ENCODE data around the gene KLHL40.

Gene KLHL40

DNA sequence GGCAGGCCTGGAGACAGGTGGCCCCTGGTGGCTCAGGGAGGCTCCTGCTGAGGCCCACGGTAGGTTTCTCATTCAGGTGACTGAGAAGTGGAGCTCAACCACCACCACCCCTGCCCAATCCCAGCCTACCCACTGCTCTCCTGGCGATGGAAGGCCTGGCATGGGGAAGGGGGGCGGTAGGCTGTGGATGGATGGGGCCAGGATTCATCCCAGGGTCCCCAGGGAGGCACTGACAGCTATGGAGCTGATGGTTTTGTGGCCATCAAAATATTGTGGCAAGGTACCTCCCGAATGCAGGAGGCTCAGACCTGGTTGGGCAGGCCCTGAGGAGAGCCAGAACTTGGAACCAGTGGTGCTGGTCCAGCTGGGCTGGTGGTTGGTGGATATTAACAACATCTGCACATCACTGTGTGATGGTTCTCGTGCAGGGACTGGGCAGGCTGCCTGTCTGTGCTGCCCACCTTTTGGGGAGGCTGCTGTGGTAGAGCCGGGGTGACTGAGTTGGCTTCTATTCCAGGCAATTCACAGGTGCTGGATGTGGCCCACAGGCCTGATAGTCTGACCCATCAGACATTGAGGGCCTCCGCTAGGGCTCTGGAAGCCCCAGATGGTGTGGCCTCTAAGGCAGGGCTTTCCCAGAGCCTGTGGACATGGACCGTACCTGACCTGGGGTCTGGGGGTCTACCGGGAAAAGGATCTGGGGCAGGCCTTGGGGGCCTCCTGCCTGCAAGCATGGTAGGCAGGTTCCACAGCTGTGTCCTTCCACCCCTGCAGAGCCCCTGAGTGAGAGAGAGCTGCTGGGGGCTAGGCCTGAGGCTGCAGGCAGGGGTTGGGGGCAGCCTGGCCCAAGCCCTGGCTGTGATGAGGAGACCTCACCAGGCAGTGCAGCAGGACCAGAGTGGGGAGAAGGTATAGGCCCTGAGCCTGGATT is 28.4 kb upstream of the KLHL40 start:
- TF ChIP-seq, protein P1, sequence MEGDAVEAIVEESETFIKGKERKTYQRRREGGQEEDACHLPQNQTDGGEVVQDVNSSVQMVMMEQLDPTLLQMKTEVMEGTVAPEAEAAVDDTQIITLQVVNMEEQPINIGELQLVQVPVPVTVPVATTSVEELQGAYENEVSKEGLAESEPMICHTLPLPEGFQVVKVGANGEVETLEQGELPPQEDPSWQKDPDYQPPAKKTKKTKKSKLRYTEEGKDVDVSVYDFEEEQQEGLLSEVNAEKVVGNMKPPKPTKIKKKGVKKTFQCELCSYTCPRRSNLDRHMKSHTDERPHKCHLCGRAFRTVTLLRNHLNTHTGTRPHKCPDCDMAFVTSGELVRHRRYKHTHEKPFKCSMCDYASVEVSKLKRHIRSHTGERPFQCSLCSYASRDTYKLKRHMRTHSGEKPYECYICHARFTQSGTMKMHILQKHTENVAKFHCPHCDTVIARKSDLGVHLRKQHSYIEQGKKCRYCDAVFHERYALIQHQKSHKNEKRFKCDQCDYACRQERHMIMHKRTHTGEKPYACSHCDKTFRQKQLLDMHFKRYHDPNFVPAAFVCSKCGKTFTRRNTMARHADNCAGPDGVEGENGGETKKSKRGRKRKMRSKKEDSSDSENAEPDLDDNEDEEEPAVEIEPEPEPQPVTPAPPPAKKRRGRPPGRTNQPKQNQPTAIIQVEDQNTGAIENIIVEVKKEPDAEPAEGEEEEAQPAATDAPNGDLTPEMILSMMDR (conservative IDR thresholded peaks at IDR 0.05; ENCODE audit: low read depth): no peak
- CTCF ChIA-PET: no interaction called here
- no peak for DNase-seq (ENCODE audit: low spot score)
- POLR2A ChIA-PET (ENCODE audit: low non-redundant PET): no interaction called here
- peak overlapping the region; percentile 86 for H3K27ac ChIP-seq

- TF ChIP-seq, protein P1 (conservative IDR thresholded peaks at IDR 0.05; ENCODE audit: low read depth): no peak
- H3K27ac ChIP-seq: peak overlapping the region; percentile 86
- no peak for DNase-seq (ENCODE audit: low spot score)
- CTCF ChIA-PET: no interaction called here
- POLR2A ChIA-PET (ENCODE audit: low non-redundant PET): no interaction called here
These were observed 27.7 kb upstream of the KLHL40 start for GRCh38 chr3:42657675-42658074.

- ChIA-PET POLR2A (ENCODE audit: low non-redundant PET) (no interaction called here), CTCF (no interaction called here)
These were observed 27.1 kb upstream of the KLHL40 start for GRCh38 chr3:42658091-42658770.

DNA sequence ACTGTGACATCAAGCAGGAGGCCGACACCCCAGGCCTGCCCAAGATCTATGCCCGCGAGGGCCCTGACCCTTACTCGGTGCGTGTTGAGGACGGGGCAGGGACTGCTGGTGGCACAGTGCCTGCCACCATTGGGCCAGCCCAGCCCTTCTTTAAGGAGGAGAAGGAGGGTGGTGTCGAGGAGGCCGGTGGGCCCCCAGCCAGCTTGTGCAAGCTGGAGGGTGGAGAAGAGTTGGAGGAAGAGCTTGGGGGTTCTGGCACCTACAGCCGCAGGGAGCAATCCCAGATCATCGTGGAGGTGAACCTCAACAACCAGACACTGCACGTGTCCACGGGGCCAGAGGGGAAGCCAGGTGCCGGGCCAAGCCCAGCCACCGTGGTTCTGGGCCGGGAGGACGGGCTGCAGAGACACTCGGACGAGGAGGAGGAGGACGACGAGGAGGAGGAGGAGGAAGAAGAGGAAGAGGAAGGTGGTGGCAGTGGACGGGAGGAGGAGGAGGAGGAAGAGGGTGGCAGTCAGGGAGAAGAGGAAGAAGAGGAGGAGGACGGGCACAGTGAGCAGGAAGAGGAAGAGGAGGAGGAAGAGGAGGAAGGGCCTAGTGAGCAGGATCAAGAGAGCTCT is 26.5 kb upstream of the KLHL40 start:
- TF ChIP-seq, protein P1 (conservative IDR thresholded peaks at IDR 0.05; ENCODE audit: low read depth): no peak
- ChIA-PET POLR2A (ENCODE audit: low non-redundant PET) (no interaction called here), CTCF (interaction anchor here (0.6 kb wide), 1 partner anchor 28 kb away, joined by 3 read pairs; no protein-coding TSS in a partner anchor)
- H3K27ac ChIP-seq: peak overlapping the region; percentile 86
- DNase-seq (ENCODE audit: low spot score): no peak

More at GRCh38 chr3:42658091-42658770, 27.1 kb upstream of the KLHL40 start:
- no peak for DNase-seq (ENCODE audit: low spot score)
- H3K27ac ChIP-seq: peak overlapping the region; percentile 86
- TF ChIP-seq, protein P1 (conservative IDR thresholded peaks at IDR 0.05; ENCODE audit: low read depth): no peak

DNA sequence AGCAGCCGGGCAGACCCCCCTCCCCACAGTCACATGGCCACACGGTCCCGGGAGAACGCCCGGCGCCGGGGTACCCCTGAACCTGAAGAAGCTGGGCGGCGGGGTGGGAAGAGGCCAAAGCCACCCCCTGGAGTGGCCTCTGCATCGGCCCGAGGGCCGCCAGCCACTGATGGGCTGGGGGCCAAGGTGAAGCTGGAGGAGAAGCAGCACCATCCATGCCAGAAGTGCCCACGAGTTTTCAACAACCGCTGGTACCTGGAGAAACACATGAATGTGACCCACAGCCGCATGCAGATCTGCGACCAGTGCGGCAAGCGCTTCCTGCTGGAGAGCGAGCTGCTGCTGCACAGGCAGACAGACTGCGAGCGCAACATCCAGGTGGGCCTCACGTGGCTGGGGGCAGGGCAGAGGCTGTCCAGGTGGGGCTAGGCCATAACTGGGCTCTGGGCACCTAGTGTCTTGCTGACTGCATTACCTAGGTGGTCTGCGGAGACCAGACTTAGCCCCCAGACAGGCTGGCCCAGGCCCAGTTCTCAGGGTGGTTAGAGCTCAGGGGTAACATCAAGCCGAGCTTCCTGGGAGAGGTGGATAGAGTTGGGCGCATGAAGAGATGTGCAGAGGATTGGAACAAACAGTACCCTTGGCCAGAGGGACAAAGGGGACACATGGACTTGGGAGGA is 25.7 kb upstream of the KLHL40 start:
- peak overlapping the region; percentile 86 for H3K27ac ChIP-seq
- TF ChIP-seq, protein P1 (conservative IDR thresholded peaks at IDR 0.05; ENCODE audit: low read depth): no peak
- DNase-seq (ENCODE audit: low spot score): no peak
- CTCF ChIA-PET: interaction anchor here (0.6 kb wide), 1 partner anchor 27 kb away, joined by 3 read pairs; no protein-coding TSS in a partner anchor
- POLR2A ChIA-PET (ENCODE audit: low non-redundant PET): no interaction called here
